Hypothalamus (tissue), 51 donors: ENCODE results near the gene NUDCD3.

ENCODE experiments used
- DNase-seq, 51 donors: peaks; one replicate each; lab custom pipeline; 2025; lab: John Stamatoyannopoulos, UW

The NUDCD3 gene

GRCh38 chr7:44373418-44373740 lies 117.1 kb downstream of the NUDCD3 start:
- DNase-seq, result no peak

GRCh38 chr7:44372560-44373417 lies 117.7 kb downstream of the NUDCD3 start:
- DNase-seq, result no peak

DNA sequence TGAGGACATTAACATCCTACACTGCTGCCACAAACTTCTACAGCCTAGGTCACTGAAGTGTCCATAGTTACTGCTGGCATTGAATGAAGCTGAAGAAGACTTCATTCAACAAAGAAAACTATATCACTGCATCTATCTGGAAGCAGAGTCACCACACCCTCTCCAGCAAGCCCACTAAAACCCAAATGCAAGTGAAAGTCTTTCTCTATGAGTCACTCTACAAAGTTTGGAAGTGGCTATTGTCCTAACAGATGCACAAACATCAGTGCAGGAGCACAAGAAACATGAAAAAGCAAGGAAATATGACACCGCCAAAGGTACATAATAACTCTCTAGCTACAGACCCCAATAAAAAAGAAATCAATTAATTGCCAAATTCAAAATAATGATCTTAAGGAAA lies 121.6 kb downstream of the NUDCD3 start:
- DNase-seq, result no peak

GRCh38 chr7:44368455-44368854 lies 122.0 kb downstream of the NUDCD3 start:
- no peak for DNase-seq

- DNase-seq, result no peak
These were observed 122.9 kb downstream of the NUDCD3 start for GRCh38 chr7:44367475-44368043.

GRCh38 chr7:44366986-44367385 lies 123.5 kb downstream of the NUDCD3 start:
- no peak for DNase-seq

- no peak for DNase-seq
These were observed 136.8 kb downstream of the NUDCD3 start for GRCh38 chr7:44353668-44354067.

DNA sequence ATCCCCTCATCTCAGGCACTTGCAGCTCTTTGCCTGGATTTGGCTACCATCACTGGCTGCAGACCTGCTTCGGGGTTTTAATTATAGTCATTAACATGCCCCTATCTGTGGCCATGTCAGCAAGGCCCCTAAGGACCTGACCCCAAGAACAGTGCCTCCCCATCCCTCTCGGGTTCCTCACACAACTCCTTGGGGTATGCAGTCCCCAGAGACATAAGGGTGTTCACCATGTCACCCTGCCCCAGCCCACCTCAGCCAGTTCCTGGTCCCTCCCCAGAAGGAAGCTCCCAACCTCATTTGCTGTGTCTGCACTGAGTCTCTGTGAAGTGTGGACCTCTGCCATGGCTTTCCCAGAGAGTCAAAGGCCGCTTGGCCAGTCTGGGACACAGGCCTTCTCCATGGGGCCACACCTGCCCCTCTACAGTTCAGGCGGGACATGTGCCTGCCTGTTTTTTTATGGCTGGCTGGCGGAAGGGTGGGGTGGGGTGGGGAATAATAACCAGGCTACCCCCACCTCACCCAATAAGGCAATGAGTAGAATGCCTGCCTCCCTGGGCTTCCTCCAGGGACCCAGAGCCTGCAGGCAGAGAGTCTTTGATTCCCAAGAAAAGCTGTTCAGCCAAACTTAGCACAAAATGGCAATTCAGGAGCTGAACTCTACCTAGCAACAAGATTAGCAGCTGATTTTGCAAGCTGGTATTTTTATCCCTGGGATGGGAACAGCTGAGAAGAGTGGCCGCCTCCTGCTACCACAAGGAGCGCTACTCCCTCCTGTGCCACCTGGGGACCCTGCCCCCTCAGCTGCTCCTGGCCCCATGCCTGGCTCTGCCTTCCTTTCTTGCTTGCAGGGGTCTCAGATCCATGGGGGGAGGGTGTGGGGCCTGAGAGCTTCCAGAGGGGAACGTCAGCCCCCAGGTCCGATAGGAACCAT lies 141.3 kb downstream of the NUDCD3 start:
- DNase-seq, result no peak

- DNase-seq, result no peak
These were observed 142.2 kb downstream of the NUDCD3 start for GRCh38 chr7:44348300-44348699.

DNA sequence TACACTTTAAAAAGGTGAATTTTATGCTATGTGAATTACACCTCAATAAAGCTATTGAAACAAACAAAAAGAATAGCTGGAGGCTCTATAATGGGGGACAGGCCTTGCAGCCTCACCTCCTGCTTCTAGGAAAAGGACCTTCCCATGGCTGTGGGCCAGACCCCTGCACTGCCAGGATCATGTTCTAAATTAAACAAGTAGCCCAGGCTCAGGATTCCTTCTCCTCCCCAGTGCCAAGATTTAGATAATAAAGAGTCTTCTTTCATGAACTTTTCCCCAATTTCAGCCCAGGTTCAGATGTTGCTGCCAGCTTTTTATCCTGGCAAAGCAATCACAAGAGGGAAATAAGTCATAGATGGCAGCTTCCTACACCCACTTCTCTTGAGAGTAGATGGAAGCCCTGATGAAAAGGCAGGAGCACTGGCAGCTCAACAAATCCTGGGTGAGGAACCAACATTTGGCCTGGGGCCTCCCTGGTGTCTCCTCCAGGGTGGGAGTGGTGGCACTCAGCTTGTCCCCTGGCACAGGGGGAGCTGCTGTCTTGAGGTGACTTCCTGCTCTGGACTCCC lies 142.8 kb downstream of the NUDCD3 start:
- DNase-seq, result no peak

- no peak for DNase-seq
These were observed 144.4 kb downstream of the NUDCD3 start for GRCh38 chr7:44346063-44346462.

GRCh38 chr7:44341401-44341800 lies 149.1 kb downstream of the NUDCD3 start:
- DNase-seq, result no peak

- DNase-seq, result no peak
These were observed 151.9 kb downstream of the NUDCD3 start for GRCh38 chr7:44338600-44338999.

- DNase-seq, result no peak
These were observed 154.0 kb downstream of the NUDCD3 start for GRCh38 chr7:44336491-44336890.

GRCh38 chr7:44335184-44335583 lies 155.3 kb downstream of the NUDCD3 start:
- no peak for DNase-seq

GRCh38 chr7:44334734-44335097 lies 155.7 kb downstream of the NUDCD3 start:
- no peak for DNase-seq

DNA sequence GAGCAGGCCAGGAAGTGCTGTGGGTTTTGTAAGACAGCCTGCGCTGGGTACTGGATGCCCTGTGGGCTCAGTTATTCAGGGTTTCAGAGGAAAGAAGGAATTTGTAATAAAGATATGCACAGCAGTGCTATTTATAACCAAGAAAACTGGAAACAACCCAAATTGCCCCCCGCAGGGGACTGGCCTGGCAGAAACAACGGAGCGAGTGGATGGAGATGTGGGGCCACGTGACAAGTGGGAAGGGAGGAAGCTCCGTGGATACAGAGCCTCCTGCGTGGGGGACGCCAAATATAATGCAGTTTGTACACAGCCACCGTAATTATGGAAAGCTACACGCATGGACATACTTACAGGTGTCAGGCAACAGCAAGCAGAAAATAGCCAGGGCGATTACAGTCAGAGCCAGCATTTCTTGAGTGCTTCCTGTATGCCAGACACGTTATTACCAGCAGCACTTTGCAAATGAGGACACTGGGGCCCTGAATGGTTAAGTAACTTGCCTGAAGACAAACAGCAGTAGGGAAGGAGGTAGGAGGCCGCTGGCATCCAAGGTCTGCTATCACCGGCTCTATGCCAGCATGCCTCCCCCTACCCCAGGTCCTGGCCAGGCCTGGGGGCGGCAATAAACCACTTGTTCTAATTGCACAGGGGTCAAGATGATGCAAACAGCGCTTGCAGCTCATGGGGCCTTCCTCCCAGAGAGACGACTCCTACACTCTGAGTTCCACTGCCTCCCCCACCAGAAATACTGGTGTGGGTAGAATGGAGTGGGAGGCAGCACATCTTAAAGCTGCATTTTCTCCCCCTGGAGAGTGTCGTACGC lies 156.3 kb downstream of the NUDCD3 start:
- DNase-seq, result peak in 5 of 51 donors; percentile 44 to 54 (median 47)

- no peak for DNase-seq
These were observed 158.8 kb downstream of the NUDCD3 start for GRCh38 chr7:44331682-44332081.

- no peak for DNase-seq
These were observed 160.1 kb downstream of the NUDCD3 start for GRCh38 chr7:44330331-44330730.

- DNase-seq, result no peak
These were observed 160.6 kb downstream of the NUDCD3 start for GRCh38 chr7:44329888-44330287.
